NCI-H82 treated with DMSO at 0.1 percent for 48 hours (cell line): ENCODE data around the gene ADAMTSL1.
"Not testable (repeated sequence)": the region's sequence is repeated elsewhere in the genome, so short reads cannot be mapped to it uniquely, and the experiment has no call there.

ENCODE experiments used
- DNase-seq: peaks from one replicate; lab custom pipeline; 2025; ENCODE audit not compliant: unreplicated experiment; lab: John Stamatoyannopoulos, UW

ADAMTSL1 gene

GRCh38 chr9:18922161-18922885 lies 448.4 kb downstream of the ADAMTSL1 start:
- no peak for DNase-seq

DNA sequence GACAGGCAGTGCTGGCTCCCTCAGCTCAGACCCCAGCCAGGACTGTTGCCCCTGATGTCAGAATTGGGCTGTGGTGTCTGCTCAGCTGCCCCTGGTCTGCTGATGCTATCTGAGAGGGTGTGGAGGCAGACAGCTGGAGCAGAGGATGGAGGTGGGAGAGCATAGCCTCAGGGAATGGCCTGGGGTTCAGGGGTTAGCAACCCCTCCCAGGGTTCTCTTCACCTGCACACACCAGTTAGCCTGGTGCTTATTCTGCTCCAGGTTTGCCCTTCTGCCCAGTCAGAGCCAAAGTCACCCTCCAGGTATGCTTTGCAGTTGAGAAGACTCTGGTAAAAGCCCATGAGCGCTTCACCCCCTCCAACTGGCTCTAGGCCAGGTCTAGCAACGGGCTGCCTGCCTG lies 449.2 kb downstream of the ADAMTSL1 start:
- DNase-seq = no peak

DNA sequence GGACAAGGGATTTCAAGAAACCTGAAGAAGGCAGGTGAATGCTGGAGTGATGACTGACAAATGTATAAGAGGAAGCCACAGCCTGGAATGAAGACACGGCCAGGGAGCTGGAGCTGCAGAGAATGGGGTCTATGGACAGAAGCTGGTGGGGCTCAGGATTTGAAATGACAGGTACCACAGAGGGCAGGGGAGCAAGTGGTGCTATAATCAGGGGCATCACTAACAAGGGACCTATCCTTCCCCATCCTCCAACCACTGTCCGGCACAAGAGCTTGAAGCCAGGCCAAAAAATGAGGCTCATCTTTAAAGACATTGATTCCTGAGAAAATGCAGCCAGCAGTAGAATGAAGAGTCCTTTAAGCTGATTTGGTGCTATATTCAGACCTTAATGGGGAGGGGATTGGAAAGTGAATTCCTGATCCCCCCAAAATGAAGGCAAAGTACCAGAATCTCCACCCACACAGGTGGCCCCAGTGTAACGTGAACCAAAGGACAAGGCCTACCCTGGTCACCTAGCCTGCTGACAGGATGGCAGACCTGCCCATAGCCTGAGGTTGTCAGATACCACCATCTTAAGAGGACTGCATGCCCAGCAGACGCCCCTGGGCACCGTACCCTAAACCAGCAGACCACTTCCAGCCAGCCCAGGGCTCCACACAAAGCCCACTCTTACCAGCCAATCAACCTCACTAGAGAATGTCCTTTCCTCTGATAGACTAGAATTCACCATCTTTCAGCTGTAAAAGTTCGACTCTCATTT lies 449.9 kb downstream of the ADAMTSL1 start:
- no peak for DNase-seq

GRCh38 chr9:18925880-18926279 lies 451.9 kb downstream of the ADAMTSL1 start:
- DNase-seq = no peak

DNA sequence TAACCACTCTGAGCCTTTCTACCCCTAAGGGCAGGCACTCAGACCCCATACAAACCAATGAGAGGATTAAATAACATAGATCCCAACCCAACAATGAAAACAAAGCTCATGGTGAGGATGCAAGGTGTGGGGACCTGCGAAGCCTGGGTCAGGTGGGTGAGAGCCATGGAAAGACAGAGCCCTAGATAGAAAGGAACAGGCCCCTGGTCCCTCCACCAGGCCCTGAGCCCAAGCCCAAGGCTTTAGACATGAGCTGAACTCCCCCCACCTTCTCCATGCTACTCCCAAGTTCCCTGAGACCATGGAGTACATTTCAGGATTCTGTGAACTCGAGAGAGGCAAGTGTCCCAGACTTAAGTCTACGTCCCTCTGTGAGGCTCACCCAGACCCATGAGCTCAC lies 452.6 kb downstream of the ADAMTSL1 start:
- DNase-seq = no peak

DNA sequence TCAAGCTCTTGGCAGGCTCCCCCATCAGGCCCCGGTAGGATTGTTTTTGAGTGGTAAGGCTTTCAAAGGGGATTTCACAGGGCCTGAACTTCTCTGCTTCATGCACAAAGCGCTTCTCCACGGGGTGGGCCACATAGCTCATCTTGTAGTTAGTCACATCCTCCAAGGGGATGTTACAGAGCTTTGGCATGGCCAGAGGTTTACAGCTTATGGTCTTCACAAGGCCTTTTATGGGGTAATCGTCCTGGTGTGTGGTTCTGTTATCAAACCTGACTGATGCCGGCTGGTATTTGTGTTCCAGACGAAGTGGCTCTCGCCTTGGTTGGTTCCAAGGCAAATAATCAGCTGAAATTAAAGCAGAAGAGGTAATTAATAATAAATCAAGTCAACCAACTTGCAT lies 454.8 kb downstream of the ADAMTSL1 start:
- no peak for DNase-seq

- not testable (repeated sequence) for DNase-seq
Observed at GRCh38 chr9:18930611-18931010, 456.7 kb downstream of the ADAMTSL1 start.

- no peak for DNase-seq
Observed at GRCh38 chr9:18935541-18935940, 461.6 kb downstream of the ADAMTSL1 start.

- DNase-seq = no peak
Observed at GRCh38 chr9:18936094-18936871, 462.3 kb downstream of the ADAMTSL1 start.

DNA sequence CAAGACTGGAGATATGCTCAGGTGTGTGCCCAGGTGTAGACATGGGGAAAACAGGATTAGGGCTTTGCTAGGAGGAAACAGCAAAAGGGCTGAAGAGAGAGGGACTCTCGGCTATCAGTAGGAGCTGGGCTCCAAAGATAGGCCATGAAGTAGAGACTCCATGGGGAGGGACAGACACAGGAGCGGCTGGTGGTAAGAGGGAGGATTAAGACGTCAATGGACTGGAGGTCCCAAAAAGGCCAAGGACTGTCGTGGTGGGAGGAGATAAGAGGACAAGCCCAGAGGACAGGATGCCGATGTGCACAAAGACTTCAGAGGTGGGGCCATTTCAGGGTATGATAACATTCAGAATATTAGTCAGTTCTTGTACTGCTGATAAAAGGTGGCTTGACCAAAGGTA lies 466.0 kb downstream of the ADAMTSL1 start:
- no peak for DNase-seq

- DNase-seq = no peak
Observed at GRCh38 chr9:18941060-18941740, 467.2 kb downstream of the ADAMTSL1 start.

GRCh38 chr9:18942801-18943200 lies 468.8 kb downstream of the ADAMTSL1 start:
- no peak for DNase-seq

GRCh38 chr9:18947892-18948339 lies 474.0 kb downstream of the ADAMTSL1 start:
- DNase-seq = no peak

DNA sequence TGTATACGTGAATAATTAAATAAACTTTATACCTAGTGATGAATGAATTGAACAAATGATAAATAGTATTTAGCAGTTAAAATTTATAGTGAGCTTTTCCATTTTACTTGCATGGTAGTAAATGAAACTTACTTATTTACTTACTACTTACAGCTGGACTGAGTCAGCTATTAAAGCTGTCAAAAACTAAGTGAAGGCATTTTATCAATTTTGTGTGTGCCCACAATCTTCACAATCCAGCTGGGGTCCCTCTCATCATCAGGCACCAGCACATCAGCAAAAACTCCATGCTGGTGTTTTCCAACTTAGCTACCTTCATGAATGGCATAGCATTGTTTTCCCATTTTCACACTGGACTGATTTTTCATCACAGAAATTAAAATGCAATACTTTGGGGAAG lies 478.0 kb downstream of the ADAMTSL1 start:
- no peak for DNase-seq

GRCh38 chr9:18955626-18956025 lies 481.7 kb downstream of the ADAMTSL1 start:
- no peak for DNase-seq
